HL-60 (cell line): Measurements from ENCODE around the gene JAKMIP1.

ENCODE experiments used
- DNase-seq, 2 experiments: peaks; one replicate each; pipeline ENCODE4 v3.0.0-alpha.2; 2010 to 2020; ENCODE audit warnings: low read depth in 1 of 2, low spot score in 1 of 2
- H3K27ac ChIP-seq: fragments of 250-450 bp; sonication (Bioruptor Pico); replicated peaks from 2 replicates; pipeline ENCODE4 v1.5.1; 2020; ENCODE audit warnings: mild to moderate bottlenecking, moderate library complexity
- H3K27me3 ChIP-seq: fragments of 250-450 bp; sonication (Bioruptor Pico); 2 replicates; pipeline ENCODE4 v1.5.1; 2021; ENCODE audit warnings: mild to moderate bottlenecking, moderate library complexity; ENCODE audit not compliant: insufficient read depth, poor library complexity, severe bottlenecking
- H3K4me3 ChIP-seq: replicated peaks from 2 replicates; pipeline ENCODE4 v1.5.1; 2011; ENCODE audit warnings: mild to moderate bottlenecking, control low read depth, low read length; ENCODE audit not compliant: insufficient read depth
- GABPA ChIP-seq: IDR thresholded peaks from 2 replicates; pipeline ENCODE4 v1.6.1; 2012; ENCODE audit warnings: low read depth
- POLR2AphosphoS5 ChIP-seq: IDR thresholded peaks from 2 replicates; pipeline ENCODE4 v1.6.1; 2012; ENCODE audit warnings: low read depth
- SPI1 ChIP-seq: IDR thresholded peaks from 2 replicates; pipeline ENCODE4 v1.6.1; 2012; ENCODE audit warnings: low read depth, mild to moderate bottlenecking, borderline replicate concordance
- TF ChIP-seq, protein P1 (sequence below): IDR thresholded peaks from one replicate; pipeline ENCODE4 v1.5.1; 2011; ENCODE audit warnings: low read length, control low read depth, inconsistent platforms; ENCODE audit not compliant: insufficient read depth
- TF ChIP-seq, protein P2 (sequence below): IDR thresholded peaks from 2 replicates; pipeline ENCODE4 v1.6.1; 2012; ENCODE audit warnings: low read depth; ENCODE audit not compliant: insufficient replicate concordance

JAKMIP1 gene

DNA sequence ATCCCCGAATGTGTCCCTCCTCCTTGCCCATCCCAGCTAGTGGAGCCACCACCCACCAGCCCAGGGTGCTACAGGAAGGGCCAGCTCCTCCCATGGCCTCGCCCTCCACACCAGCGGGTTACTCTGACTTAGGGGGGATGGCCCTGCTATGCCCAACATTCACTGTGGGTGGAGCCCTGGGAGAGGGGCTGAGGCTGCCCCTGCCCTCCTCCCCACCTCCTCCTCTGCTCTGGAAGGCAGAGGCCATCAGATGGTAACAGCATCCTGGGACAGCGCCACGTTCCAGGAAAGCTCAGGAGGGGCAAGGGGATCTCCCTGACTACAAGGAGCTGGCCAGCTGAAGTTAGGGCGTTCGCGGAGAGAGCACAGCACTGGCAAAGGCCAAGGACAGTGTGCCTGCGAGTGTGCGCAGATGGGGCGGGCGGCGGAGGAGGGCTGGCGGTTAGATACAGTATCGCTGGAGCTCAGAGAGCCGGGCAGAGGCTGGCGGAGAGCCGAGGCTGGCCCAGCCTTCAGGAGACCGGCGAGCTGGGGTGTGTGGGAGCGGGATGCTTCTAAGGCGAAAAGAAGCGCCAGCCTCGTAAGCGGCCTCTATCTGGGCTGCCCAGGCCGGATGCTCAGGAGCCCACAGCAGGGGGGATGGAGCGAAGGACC, 1.5 kb downstream of the JAKMIP1 start:
- Histone ChIP-seq H3K4me3 (no peak overlapping the region), H3K27me3 (peaks cover 15% of the 10 kb centered on the region), H3K27ac (no peak overlapping the region)
- DNase-seq = no peak
- TF ChIP-seq, protein P1, sequence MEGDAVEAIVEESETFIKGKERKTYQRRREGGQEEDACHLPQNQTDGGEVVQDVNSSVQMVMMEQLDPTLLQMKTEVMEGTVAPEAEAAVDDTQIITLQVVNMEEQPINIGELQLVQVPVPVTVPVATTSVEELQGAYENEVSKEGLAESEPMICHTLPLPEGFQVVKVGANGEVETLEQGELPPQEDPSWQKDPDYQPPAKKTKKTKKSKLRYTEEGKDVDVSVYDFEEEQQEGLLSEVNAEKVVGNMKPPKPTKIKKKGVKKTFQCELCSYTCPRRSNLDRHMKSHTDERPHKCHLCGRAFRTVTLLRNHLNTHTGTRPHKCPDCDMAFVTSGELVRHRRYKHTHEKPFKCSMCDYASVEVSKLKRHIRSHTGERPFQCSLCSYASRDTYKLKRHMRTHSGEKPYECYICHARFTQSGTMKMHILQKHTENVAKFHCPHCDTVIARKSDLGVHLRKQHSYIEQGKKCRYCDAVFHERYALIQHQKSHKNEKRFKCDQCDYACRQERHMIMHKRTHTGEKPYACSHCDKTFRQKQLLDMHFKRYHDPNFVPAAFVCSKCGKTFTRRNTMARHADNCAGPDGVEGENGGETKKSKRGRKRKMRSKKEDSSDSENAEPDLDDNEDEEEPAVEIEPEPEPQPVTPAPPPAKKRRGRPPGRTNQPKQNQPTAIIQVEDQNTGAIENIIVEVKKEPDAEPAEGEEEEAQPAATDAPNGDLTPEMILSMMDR = no peak
- no peak for TF ChIP-seq GABPA
- no peak for TF ChIP-seq SPI1

GRCh38 chr4:6198278-6198677, 2.1 kb downstream of the JAKMIP1 start:
- H3K4me3 ChIP-seq = no peak overlapping the region
- TF ChIP-seq GABPA = no peak
- TF ChIP-seq, protein P2, sequence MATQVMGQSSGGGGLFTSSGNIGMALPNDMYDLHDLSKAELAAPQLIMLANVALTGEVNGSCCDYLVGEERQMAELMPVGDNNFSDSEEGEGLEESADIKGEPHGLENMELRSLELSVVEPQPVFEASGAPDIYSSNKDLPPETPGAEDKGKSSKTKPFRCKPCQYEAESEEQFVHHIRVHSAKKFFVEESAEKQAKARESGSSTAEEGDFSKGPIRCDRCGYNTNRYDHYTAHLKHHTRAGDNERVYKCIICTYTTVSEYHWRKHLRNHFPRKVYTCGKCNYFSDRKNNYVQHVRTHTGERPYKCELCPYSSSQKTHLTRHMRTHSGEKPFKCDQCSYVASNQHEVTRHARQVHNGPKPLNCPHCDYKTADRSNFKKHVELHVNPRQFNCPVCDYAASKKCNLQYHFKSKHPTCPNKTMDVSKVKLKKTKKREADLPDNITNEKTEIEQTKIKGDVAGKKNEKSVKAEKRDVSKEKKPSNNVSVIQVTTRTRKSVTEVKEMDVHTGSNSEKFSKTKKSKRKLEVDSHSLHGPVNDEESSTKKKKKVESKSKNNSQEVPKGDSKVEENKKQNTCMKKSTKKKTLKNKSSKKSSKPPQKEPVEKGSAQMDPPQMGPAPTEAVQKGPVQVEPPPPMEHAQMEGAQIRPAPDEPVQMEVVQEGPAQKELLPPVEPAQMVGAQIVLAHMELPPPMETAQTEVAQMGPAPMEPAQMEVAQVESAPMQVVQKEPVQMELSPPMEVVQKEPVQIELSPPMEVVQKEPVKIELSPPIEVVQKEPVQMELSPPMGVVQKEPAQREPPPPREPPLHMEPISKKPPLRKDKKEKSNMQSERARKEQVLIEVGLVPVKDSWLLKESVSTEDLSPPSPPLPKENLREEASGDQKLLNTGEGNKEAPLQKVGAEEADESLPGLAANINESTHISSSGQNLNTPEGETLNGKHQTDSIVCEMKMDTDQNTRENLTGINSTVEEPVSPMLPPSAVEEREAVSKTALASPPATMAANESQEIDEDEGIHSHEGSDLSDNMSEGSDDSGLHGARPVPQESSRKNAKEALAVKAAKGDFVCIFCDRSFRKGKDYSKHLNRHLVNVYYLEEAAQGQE = no peak
- TF ChIP-seq SPI1 = no peak
- TF ChIP-seq, protein P1 = no peak
- no peak for TF ChIP-seq POLR2AphosphoS5
- DNase-seq = no peak
- peaks cover 15% of the 10 kb centered on the region for H3K27me3 ChIP-seq
- no peak overlapping the region for H3K27ac ChIP-seq

DNA sequence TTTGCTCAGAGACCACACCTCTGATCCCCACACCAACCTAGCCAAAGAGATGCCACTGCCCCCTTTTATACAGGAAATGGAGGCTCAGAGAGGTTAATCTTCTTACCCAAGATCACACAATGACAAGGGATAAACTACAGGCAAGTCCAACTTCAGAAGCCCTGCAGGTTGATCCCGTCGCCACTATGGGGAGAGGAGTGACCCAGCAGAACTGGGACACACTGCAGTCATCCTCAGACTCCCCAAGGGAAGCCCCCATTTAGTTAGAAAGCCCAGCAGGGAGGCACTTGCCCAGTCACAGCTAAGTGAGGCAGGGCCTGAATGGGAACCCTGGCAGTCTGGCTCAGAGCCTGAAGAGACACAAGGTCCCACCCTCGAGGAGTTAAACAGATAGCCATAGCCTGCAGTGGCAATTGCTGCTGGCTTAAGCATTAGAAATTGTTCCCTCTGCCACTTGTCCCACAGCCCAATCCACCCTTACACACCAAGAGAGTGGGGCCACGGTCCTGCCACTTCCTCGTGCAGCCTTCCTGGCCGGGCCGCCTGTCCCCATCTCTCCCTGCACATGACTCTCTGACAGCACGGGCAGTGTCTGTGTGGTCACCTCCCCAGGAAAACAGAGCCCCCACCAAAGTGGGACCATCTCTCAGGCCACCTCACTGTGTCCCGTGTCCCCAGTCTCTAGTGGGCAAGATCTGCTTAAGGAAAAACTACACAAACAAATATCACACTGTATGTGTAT, 2.7 kb downstream of the JAKMIP1 start:
- H3K27ac ChIP-seq = no peak overlapping the region
- no peak for DNase-seq
- TF ChIP-seq, protein P2 = no peak
- TF ChIP-seq, protein P1 = no peak
- no peak for TF ChIP-seq SPI1
- TF ChIP-seq POLR2AphosphoS5 = no peak
- peaks cover 15% of the 10 kb centered on the region for H3K27me3 ChIP-seq
- no peak overlapping the region for H3K4me3 ChIP-seq
